CD4-positive, alpha-beta memory T cell (primary cell): ENCODE results near the gene DNAH3. TPM values are rescaled to one million over a fixed set of nuclear protein-coding genes. Genes with fewer than 3 reads are reported as not detected.

Source experiments
- CTCF ChIA-PET: fragments of 350-600 bp; sonication (Branson Sonifier 250); formaldehyde crosslinking; loops from one replicate; lab custom pipeline; 2021; ENCODE audit warnings: inconsistent platforms; ENCODE audit not compliant: partially characterized antibody; lab: Charles Lee
- POLR2A ChIA-PET: fragments of 350-600 bp; sonication (Branson Sonifier 250); formaldehyde crosslinking; loops from one replicate; lab custom pipeline; 2021; ENCODE audit not compliant: partially characterized antibody; lab: Charles Lee
- DNase-seq, 5 donors: peaks; one replicate each; pipeline versions ENCODE4 v3.0.0 to v3.0.0-alpha.2; 2020 to 2022; ENCODE audit warnings: mixed read lengths in 1 of 5
- H3K27ac ChIP-seq: one replicate; pipeline ENCODE4 v1.7.0; 2013; ENCODE audit warnings: low read depth, low read length
- H3K27me3 ChIP-seq: 2 replicates; pipeline ENCODE4 v1.7.0; 2013; ENCODE audit warnings: mild to moderate bottlenecking, low read length, moderate library complexity; ENCODE audit not compliant: insufficient read depth
- H3K36me3 ChIP-seq: 2 replicates; pipeline ENCODE4 v1.7.0; 2013; ENCODE audit warnings: mild to moderate bottlenecking, low read length, moderate library complexity; ENCODE audit not compliant: insufficient read depth
- H3K4me1 ChIP-seq: 2 replicates; pipeline ENCODE4 v1.7.0; 2013; ENCODE audit warnings: mild to moderate bottlenecking, low read length, moderate library complexity; ENCODE audit not compliant: insufficient read depth
- H3K4me3 ChIP-seq, 2 donors: one replicate each; pipeline ENCODE4 v1.7.0; 2013; ENCODE audit warnings: low read length in 2 of 2, mild to moderate bottlenecking in 1 of 2
- H3K9me3 ChIP-seq, 2 donors: one replicate each; pipeline ENCODE4 v1.7.0; 2013; ENCODE audit warnings: low read length in 2 of 2, control low read depth in 1 of 2; ENCODE audit not compliant: control insufficient read depth in 1 of 2
- H3K27ac Mint-ChIP-seq, 7 donors: one replicate each; pipeline ENCODE4 v1.8.0; 2020 to 2021; ENCODE audit warnings: mixed read lengths in 7 of 7, mild to moderate bottlenecking in 6 of 7, inconsistent platforms in 3 of 7, moderate library complexity in 3 of 7
- H3K27me3 Mint-ChIP-seq, 2 donors: one replicate each; pipeline ENCODE4 v1.8.0; 2020 to 2021; ENCODE audit warnings: mixed read lengths in 2 of 2
- H3K36me3 Mint-ChIP-seq, 2 donors: one replicate each; pipeline ENCODE4 v1.8.0; 2020 to 2021; ENCODE audit warnings: mixed read lengths in 2 of 2, inconsistent platforms in 1 of 2, mild to moderate bottlenecking in 1 of 2
- H3K4me1 Mint-ChIP-seq, 4 donors: one replicate each; pipeline ENCODE4 v1.8.0; 2020 to 2021; ENCODE audit warnings: mixed read lengths in 4 of 4, mild to moderate bottlenecking in 1 of 4
- H3K4me3 Mint-ChIP-seq, 8 donors: one replicate each; pipeline ENCODE4 v1.8.0; 2020 to 2021; ENCODE audit warnings: mixed read lengths in 8 of 8, mild to moderate bottlenecking in 7 of 8, moderate library complexity in 6 of 8, inconsistent platforms in 3 of 8
- H3K9me3 Mint-ChIP-seq, 8 donors: one replicate each; pipeline ENCODE4 v1.8.0; 2020 to 2021; ENCODE audit warnings: mixed read lengths in 8 of 8, mild to moderate bottlenecking in 5 of 8, inconsistent platforms in 3 of 8, moderate library complexity in 1 of 8
- intact Hi-C: fragments of 100-400 bp; cut with micrococcal nuclease; formaldehyde crosslinking; loops from one replicate; pipeline ENCODE4 v1.15.1; 2023
- polyA plus RNA-seq, 2 donors: library from polyadenylated mRNA; unstranded; fragments of 300-500 nt; fragmentation: Illumina TruSeq; gene quantifications; one replicate each; pipeline ENCODE4 v1.2.3, GENCODE V29; 2021
- total RNA-seq, 2 experiments: library from RNA; stranded (reverse); gene quantifications; one replicate each; pipeline ENCODE4 v1.2.3, GENCODE V29; 2021

Gene DNAH3
- total and polyA plus RNA-seq, 4 experiments from 2014 or later = not detected

GRCh38 chr16:20899071-20899470, 251.6 kb downstream of the DNAH3 start:
- H3K4me3 Mint-ChIP-seq = peak overlapping the region; percentile 93 to 99 (median 94)
- Histone ChIP-seq H3K27ac (peak overlapping the region; percentile 88), H3K27me3 (no peaks in the 10 kb centered on the region), H3K4me3 (peak overlapping the region; percentile 61 to 91), H3K4me1 (peaks cover 45% of the 10 kb centered on the region), H3K9me3 (no peaks in the 10 kb centered on the region), H3K36me3 (no peaks in the 10 kb centered on the region)
- peak overlapping the region; percentile 94 to 99 (median 97) for H3K27ac Mint-ChIP-seq
- H3K27me3 Mint-ChIP-seq = no peaks in the 10 kb centered on the region
- CTCF ChIA-PET = interaction anchor here (0.6 to 4.3 kb wide), 2 partner anchors 18 to 25 kb away, joined by 3 to 26 read pairs; no protein-coding TSS in a partner anchor
- POLR2A ChIA-PET = interaction anchor here (1.1 to 3.2 kb wide), 5 partner anchors 12 to 259 kb away, joined by 3 to 30 read pairs (median 8); partner anchors contain the start of genes LDAF1 and THUMPD1
- no peak for DNase-seq
- H3K36me3 Mint-ChIP-seq = peaks cover 0 to 25% of the 10 kb centered on the region in 2 donors
- peaks cover 37 to 63% (median 48%) of the 10 kb centered on the region in 4 donors for H3K4me1 Mint-ChIP-seq
- intact Hi-C loops = no loop called here
- H3K9me3 Mint-ChIP-seq = no peaks in the 10 kb centered on the region

- intact Hi-C loops = no loop called here
- Mint-ChIP-seq H3K27ac (peak overlapping the region in 4 of 7 donors; percentile 4 to 94 (median 16)), H3K9me3 (no peaks in the 10 kb centered on the region), H3K4me1 (peaks cover 29 to 52% (median 38%) of the 10 kb centered on the region in 4 donors), H3K27me3 (no peaks in the 10 kb centered on the region), H3K36me3 (peaks cover 0 to 28% of the 10 kb centered on the region in 2 donors), H3K4me3 (peak overlapping the region in 1 of 8 donors; percentile 41)
- H3K27me3 ChIP-seq = no peaks in the 10 kb centered on the region
- DNase-seq = no peak
- no peak overlapping the region for H3K27ac ChIP-seq
- no peaks in the 10 kb centered on the region for H3K36me3 ChIP-seq
- no peak overlapping the region for H3K4me3 ChIP-seq
- ChIA-PET CTCF (interaction anchor here (4.3 kb wide), 1 partner anchor 24 kb away, joined by 26 read pairs; no protein-coding TSS in a partner anchor), POLR2A (interaction anchor here (0.8 kb wide), 1 partner anchor 23 kb away, joined by 3 read pairs; no protein-coding TSS in a partner anchor)
- no peaks in the 10 kb centered on the region for H3K9me3 ChIP-seq
- H3K4me1 ChIP-seq = peaks cover 33% of the 10 kb centered on the region
These were observed 252.7 kb downstream of the DNAH3 start for GRCh38 chr16:20897922-20898321.

GRCh38 chr16:20897253-20897897, 253.3 kb downstream of the DNAH3 start:
- H3K9me3 Mint-ChIP-seq = no peaks in the 10 kb centered on the region
- peak overlapping the region in 3 of 8 donors; percentile 25 to 41 (median 32) for H3K4me3 Mint-ChIP-seq
- peaks cover under 1 to 29% of the 10 kb centered on the region in 2 donors for H3K36me3 Mint-ChIP-seq
- ChIA-PET CTCF (interaction anchor here (4.3 kb wide), 1 partner anchor 23 kb away, joined by 26 read pairs; no protein-coding TSS in a partner anchor), POLR2A (interaction anchor here (0.8 kb wide), 1 partner anchor 23 kb away, joined by 3 read pairs; no protein-coding TSS in a partner anchor)
- Histone ChIP-seq H3K27me3 (no peaks in the 10 kb centered on the region), H3K27ac (no peak overlapping the region), H3K9me3 (no peaks in the 10 kb centered on the region), H3K4me3 (no peak overlapping the region), H3K4me1 (peaks cover 28% of the 10 kb centered on the region), H3K36me3 (no peaks in the 10 kb centered on the region)
- no peak for DNase-seq
- intact Hi-C loops = no loop called here
- peak overlapping the region in 5 of 7 donors; percentile 4 to 94 (median 24) for H3K27ac Mint-ChIP-seq
- peaks cover 26 to 46% (median 35%) of the 10 kb centered on the region in 4 donors for H3K4me1 Mint-ChIP-seq
- H3K27me3 Mint-ChIP-seq = no peaks in the 10 kb centered on the region

GRCh38 chr16:20894388-20894787, 256.3 kb downstream of the DNAH3 start:
- ChIA-PET CTCF (interaction anchor here (1.2 kb wide), 1 partner anchor 20 kb away, joined by 3 read pairs; no protein-coding TSS in a partner anchor), POLR2A (no interaction called here)
- DNase-seq = no peak
- H3K4me3 Mint-ChIP-seq = no peak overlapping the region
- no peaks in the 10 kb centered on the region for H3K27me3 Mint-ChIP-seq
- Histone ChIP-seq H3K27me3 (no peaks in the 10 kb centered on the region), H3K4me3 (no peak overlapping the region), H3K9me3 (no peaks in the 10 kb centered on the region), H3K27ac (no peak overlapping the region), H3K4me1 (peaks cover 9% of the 10 kb centered on the region), H3K36me3 (no peaks in the 10 kb centered on the region)
- intact Hi-C loops = no loop called here
- peaks cover 15 to 22% (median 16%) of the 10 kb centered on the region in 4 donors for H3K4me1 Mint-ChIP-seq
- H3K9me3 Mint-ChIP-seq = no peaks in the 10 kb centered on the region
- H3K27ac Mint-ChIP-seq = no peak overlapping the region
- peaks cover 14 to 30% of the 10 kb centered on the region in 2 donors for H3K36me3 Mint-ChIP-seq

GRCh38 chr16:20889625-20890275, 260.9 kb downstream of the DNAH3 start:
- H3K36me3 ChIP-seq = no peaks in the 10 kb centered on the region
- H3K4me3 ChIP-seq = no peak overlapping the region
- Mint-ChIP-seq H3K4me3 (no peak overlapping the region), H3K9me3 (no peaks in the 10 kb centered on the region), H3K36me3 (peaks cover 14 to 25% of the 10 kb centered on the region in 2 donors), H3K27me3 (no peaks in the 10 kb centered on the region), H3K4me1 (peaks cover 4 to 14% (median 8%) of the 10 kb centered on the region in 4 donors), H3K27ac (no peak overlapping the region)
- H3K27me3 ChIP-seq = no peaks in the 10 kb centered on the region
- CTCF ChIA-PET = interaction anchor here (0.7 to 1.1 kb wide), 2 partner anchors 14 to 270 kb away, joined by 4 to 5 read pairs; no protein-coding TSS in a partner anchor
- H3K4me1 ChIP-seq = no peaks in the 10 kb centered on the region
- no peak for DNase-seq
- intact Hi-C loops = no loop called here
- no peaks in the 10 kb centered on the region for H3K9me3 ChIP-seq
- H3K27ac ChIP-seq = no peak overlapping the region
- POLR2A ChIA-PET = no interaction called here

GRCh38 chr16:20887207-20887606, 263.4 kb downstream of the DNAH3 start:
- Histone ChIP-seq H3K4me3 (no peak overlapping the region), H3K27me3 (no peaks in the 10 kb centered on the region), H3K36me3 (no peaks in the 10 kb centered on the region), H3K27ac (no peak overlapping the region), H3K9me3 (no peaks in the 10 kb centered on the region), H3K4me1 (peaks cover 10% of the 10 kb centered on the region)
- no peak for DNase-seq
- peaks cover 19 to 21% of the 10 kb centered on the region in 2 donors for H3K36me3 Mint-ChIP-seq
- H3K27me3 Mint-ChIP-seq = no peaks in the 10 kb centered on the region
- CTCF ChIA-PET = interaction anchor here (1.1 to 2.3 kb wide), 2 partner anchors 13 to 38 kb away, joined by 3 to 10 read pairs; no protein-coding TSS in a partner anchor
- peaks cover 11 to 21% (median 16%) of the 10 kb centered on the region in 4 donors for H3K4me1 Mint-ChIP-seq
- POLR2A ChIA-PET = no interaction called here
- H3K27ac Mint-ChIP-seq = no peak overlapping the region
- intact Hi-C loops = no loop called here
- no peak overlapping the region for H3K4me3 Mint-ChIP-seq
- H3K9me3 Mint-ChIP-seq = no peaks in the 10 kb centered on the region
